DND-41 (cell line): Measurements from ENCODE around the gene PRIMA1.

Experiments
- EZH2 ChIP-seq: IDR thresholded peaks from 3 replicates; pipeline ENCODE4 v1.6.1; 2012; ENCODE audit warnings: borderline replicate concordance, low read depth, mild to moderate bottlenecking, moderate library complexity, low read length, inconsistent platforms; ENCODE audit not compliant: severe bottlenecking
- TF ChIP-seq, protein P1 (sequence below): IDR thresholded peaks from 2 replicates; pipeline ENCODE4 v1.5.1; 2012; ENCODE audit warnings: borderline replicate concordance, low read length, moderate library complexity, mild to moderate bottlenecking; ENCODE audit not compliant: poor library complexity, severe bottlenecking; ENCODE audit errors: extremely low read depth

DNA sequence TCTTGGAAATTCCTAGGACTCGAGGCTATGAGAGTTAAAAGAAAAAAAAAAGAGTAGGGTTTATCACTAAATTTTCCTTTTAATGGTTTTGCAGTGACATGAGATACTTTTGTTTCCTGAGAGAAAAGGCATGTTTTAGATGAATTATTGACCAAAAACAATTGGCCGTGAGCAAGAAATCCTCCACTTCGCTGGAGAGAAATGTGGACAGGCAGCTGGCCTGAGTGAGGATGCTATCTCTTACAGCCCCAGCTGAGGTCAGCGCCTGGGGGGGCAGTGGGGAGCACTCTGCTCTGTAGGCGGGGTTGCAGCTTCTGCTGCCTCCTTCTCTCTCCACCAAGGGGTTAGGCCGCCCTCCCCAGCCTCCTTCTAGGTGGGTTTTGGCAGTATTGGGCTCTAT is 54.7 kb downstream of the PRIMA1 start:
- TF ChIP-seq, protein P1, sequence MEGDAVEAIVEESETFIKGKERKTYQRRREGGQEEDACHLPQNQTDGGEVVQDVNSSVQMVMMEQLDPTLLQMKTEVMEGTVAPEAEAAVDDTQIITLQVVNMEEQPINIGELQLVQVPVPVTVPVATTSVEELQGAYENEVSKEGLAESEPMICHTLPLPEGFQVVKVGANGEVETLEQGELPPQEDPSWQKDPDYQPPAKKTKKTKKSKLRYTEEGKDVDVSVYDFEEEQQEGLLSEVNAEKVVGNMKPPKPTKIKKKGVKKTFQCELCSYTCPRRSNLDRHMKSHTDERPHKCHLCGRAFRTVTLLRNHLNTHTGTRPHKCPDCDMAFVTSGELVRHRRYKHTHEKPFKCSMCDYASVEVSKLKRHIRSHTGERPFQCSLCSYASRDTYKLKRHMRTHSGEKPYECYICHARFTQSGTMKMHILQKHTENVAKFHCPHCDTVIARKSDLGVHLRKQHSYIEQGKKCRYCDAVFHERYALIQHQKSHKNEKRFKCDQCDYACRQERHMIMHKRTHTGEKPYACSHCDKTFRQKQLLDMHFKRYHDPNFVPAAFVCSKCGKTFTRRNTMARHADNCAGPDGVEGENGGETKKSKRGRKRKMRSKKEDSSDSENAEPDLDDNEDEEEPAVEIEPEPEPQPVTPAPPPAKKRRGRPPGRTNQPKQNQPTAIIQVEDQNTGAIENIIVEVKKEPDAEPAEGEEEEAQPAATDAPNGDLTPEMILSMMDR: no peak
- no peak for TF ChIP-seq EZH2
